Osteoblast (primary cell): ENCODE data around the gene PPA2. TPM values are rescaled to one million over a fixed set of nuclear protein-coding genes. Genes with fewer than 3 reads are reported as not detected.
"Not testable (repeated sequence)": the region's sequence is repeated elsewhere in the genome, so short reads cannot be mapped to it uniquely, and the experiment has no call there.

Source experiments
- DNase-seq: peaks from one replicate; pipeline ENCODE4 v3.0.0; 2011; ENCODE audit warnings: low spot score, mixed read lengths; ENCODE audit not compliant: insufficient read length; ENCODE audit errors: missing footprints
- H2AFZ ChIP-seq: 2 replicates; pipeline ENCODE4 v1.6.0; 2011; ENCODE audit warnings: mild to moderate bottlenecking, low read length
- H3K27ac ChIP-seq: 2 replicates; pipeline ENCODE4 v1.5.1; 2011; ENCODE audit warnings: mild to moderate bottlenecking, low read depth, low read length, moderate library complexity
- H3K27me3 ChIP-seq: 2 replicates; pipeline ENCODE4 v1.6.0; 2012; ENCODE audit warnings: mild to moderate bottlenecking, control low read depth, inconsistent platforms, low read length, moderate library complexity; ENCODE audit not compliant: insufficient read depth
- H3K36me3 ChIP-seq: 2 replicates; pipeline ENCODE4 v1.5.1; 2011; ENCODE audit warnings: mild to moderate bottlenecking, low read length, control low read depth, moderate library complexity; ENCODE audit not compliant: insufficient read depth
- H3K4me1 ChIP-seq: 2 replicates; pipeline ENCODE4 v1.5.1; 2011; ENCODE audit warnings: mild to moderate bottlenecking, low read length, control low read depth, moderate library complexity; ENCODE audit not compliant: insufficient read depth
- H3K4me2 ChIP-seq: 2 replicates; pipeline ENCODE4 v1.6.0; 2011; ENCODE audit warnings: mild to moderate bottlenecking, low read length; ENCODE audit not compliant: insufficient read depth
- H3K4me3 ChIP-seq: fragments of 200-600 bp; sonication (generic); 3 replicates; pipeline ENCODE4 v1.5.1; 2012; ENCODE audit warnings: mild to moderate bottlenecking, low read length, inconsistent platforms; ENCODE audit not compliant: insufficient read depth
- H3K79me2 ChIP-seq: 2 replicates; pipeline ENCODE4 v1.6.0; 2012; ENCODE audit warnings: mild to moderate bottlenecking, low read length, control low read depth, inconsistent platforms; ENCODE audit not compliant: insufficient read depth
- H3K9me3 ChIP-seq: 2 replicates; pipeline ENCODE4 v1.5.1; 2011; ENCODE audit warnings: low read depth, low read length, control low read depth
- H4K20me1 ChIP-seq: 2 replicates; pipeline ENCODE4 v1.6.0; 2012; ENCODE audit warnings: mild to moderate bottlenecking, low read length, control low read depth; ENCODE audit not compliant: insufficient read depth
- total RNA-seq: library from RNA; depleted of rRNA; stranded (reverse); fragments of >200 nt; gene quantifications from 2 replicates; pipeline ENCODE4 v1.2.3, GENCODE V29; 2012
- TF ChIP-seq, protein P1 (sequence below): IDR thresholded peaks from 2 replicates; pipeline ENCODE4 v1.5.1; 2011; ENCODE audit warnings: mild to moderate bottlenecking, low read depth, low read length, moderate library complexity; ENCODE audit errors: extremely low read depth

The PPA2 gene
- total RNA-seq, 1 donor, result 67.0 TPM

DNA sequence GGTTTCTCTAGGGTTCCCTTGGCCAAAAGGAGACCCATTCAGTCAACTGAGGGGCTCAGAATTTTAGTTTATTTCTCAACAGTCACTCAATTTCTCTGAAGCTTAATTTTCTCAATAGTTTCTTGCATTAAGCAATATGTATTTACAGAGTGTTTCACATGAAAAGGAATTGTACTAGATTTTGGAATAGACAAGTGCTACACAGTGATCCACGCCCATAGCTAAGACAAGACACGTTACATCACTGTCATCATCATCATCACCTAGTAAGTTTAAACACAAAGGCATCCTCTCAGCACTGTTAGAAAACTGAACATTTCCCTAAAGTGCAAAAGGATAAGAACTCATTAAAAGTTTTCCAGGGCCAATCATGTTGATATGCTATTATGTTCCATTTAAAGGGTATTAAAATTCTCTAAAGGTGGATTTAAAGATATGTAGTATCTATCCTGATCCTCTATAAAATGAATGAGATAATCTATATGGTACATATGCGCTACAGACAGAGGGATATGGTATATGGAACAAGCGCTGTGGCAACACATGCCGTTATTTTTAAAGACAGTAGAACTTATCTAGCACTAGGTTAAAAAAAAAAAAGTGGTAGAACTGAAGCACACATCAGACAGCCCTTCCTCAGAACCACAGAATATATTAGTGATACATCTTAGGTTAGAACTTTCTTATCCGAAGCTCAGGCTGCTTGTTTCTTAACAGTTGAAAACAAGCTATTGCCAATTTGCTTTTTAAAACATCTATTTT lies 12.1 kb downstream of the PPA2 start:
- no peaks in the 10 kb centered on the region for H3K9me3 ChIP-seq
- DNase-seq, result no peak
- peaks cover 11% of the 10 kb centered on the region for H4K20me1 ChIP-seq
- TF ChIP-seq, protein P1, sequence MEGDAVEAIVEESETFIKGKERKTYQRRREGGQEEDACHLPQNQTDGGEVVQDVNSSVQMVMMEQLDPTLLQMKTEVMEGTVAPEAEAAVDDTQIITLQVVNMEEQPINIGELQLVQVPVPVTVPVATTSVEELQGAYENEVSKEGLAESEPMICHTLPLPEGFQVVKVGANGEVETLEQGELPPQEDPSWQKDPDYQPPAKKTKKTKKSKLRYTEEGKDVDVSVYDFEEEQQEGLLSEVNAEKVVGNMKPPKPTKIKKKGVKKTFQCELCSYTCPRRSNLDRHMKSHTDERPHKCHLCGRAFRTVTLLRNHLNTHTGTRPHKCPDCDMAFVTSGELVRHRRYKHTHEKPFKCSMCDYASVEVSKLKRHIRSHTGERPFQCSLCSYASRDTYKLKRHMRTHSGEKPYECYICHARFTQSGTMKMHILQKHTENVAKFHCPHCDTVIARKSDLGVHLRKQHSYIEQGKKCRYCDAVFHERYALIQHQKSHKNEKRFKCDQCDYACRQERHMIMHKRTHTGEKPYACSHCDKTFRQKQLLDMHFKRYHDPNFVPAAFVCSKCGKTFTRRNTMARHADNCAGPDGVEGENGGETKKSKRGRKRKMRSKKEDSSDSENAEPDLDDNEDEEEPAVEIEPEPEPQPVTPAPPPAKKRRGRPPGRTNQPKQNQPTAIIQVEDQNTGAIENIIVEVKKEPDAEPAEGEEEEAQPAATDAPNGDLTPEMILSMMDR, result no peak
- no peak overlapping the region for H2AFZ ChIP-seq
- H3K79me2 ChIP-seq, result peaks cover 24% of the 10 kb centered on the region
- no peak overlapping the region for H3K4me3 ChIP-seq
- H3K4me2 ChIP-seq, result no peak overlapping the region
- H3K4me1 ChIP-seq, result no peaks in the 10 kb centered on the region
- H3K36me3 ChIP-seq, result no peaks in the 10 kb centered on the region
- no peaks in the 10 kb centered on the region for H3K27me3 ChIP-seq
- H3K27ac ChIP-seq, result no peak overlapping the region

DNA sequence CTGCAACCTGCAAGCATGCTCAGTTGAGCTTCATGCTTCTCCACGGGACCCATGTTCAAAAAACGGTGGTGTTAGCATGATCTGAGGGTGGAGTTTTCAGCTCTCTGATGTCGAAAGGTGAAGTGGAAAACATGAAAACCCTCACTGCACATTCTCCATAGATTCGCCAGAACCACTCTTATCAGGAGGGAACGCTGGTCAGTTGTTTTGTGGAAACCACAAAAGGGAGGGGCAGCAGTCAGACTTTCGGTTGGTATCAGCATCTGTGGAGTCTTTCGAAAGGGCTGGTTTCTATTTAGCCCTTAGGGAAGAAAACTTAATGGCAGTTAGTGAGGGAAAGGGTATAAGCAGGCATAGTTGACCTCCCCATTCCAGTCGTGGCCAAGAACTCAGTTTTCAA lies 12.6 kb downstream of the PPA2 start:
- Histone ChIP-seq H3K79me2 (peaks cover 23% of the 10 kb centered on the region), H3K36me3 (no peaks in the 10 kb centered on the region)
- DNase-seq, result no peak

DNA sequence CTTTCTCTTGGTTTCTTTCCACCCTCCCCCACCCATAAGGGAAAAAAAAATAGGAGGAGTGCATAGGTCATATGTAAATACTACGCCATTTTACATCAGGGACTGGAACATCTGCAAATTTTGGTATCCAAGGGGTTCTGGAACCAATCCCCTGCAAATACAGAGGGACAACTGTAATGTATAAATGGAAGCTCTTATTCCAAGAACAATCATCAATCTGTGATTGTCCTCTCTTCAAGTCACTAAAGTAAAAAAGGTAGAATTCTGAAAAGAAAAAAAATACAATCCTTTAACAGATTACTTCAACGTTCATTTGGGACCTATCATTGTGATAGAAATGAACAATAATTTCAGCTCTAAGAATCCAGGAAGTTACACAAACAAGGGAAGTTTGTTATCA lies 13.6 kb downstream of the PPA2 start:
- Histone ChIP-seq H4K20me1 (peaks cover 5% of the 10 kb centered on the region), H3K9me3 (no peaks in the 10 kb centered on the region), H2AFZ (no peak overlapping the region), H3K4me2 (no peak overlapping the region), H3K36me3 (no peaks in the 10 kb centered on the region), H3K79me2 (peaks cover 23% of the 10 kb centered on the region), H3K27ac (no peak overlapping the region), H3K4me3 (no peak overlapping the region), H3K27me3 (no peaks in the 10 kb centered on the region), H3K4me1 (no peaks in the 10 kb centered on the region)
- TF ChIP-seq, protein P1, result no peak
- no peak for DNase-seq

More for the DNA sequence above, 12.6 kb downstream of the PPA2 start:
- no peak overlapping the region for H2AFZ ChIP-seq
- no peak overlapping the region for H3K27ac ChIP-seq
- H3K4me2 ChIP-seq, result no peak overlapping the region
- H3K4me3 ChIP-seq, result no peak overlapping the region
- peaks cover 5% of the 10 kb centered on the region for H4K20me1 ChIP-seq
- no peaks in the 10 kb centered on the region for H3K27me3 ChIP-seq
- TF ChIP-seq, protein P1, result no peak
- no peaks in the 10 kb centered on the region for H3K9me3 ChIP-seq
- no peaks in the 10 kb centered on the region for H3K4me1 ChIP-seq

DNA sequence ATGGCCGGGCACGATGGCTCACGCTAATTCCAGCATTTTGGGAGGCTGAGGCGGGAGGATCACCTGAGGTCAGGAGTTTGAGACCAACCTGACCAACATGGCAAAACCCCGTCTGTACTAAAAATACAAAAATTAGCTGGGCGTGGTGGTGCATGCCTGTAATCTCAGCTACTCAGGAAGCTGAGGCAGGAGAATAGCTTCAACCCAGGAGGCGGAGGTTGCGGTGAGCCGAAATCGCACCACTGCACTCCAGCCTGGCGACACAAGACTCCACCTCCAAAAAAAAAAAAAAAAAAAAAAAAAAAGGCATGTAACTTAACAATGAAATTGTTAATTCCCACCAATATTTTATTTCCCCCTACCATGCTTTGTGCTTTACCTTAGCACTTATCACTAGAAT lies 15.3 kb downstream of the PPA2 start:
- H3K4me3 ChIP-seq, H2AFZ ChIP-seq, H4K20me1 ChIP-seq, DNase-seq, H3K9me3 ChIP-seq, H3K36me3 ChIP-seq, H3K4me2 ChIP-seq, H3K27ac ChIP-seq, H3K27me3 ChIP-seq, H3K4me1 ChIP-seq: not testable (repeated sequence)
- peaks cover 21% of the 10 kb centered on the region for H3K79me2 ChIP-seq
